ENCODE results near the gene ADARB1. TPM values are rescaled to one million over a fixed set of nuclear protein-coding genes. Genes with fewer than 3 reads are reported as not detected.
"Not testable (repeated sequence)": the region's sequence is repeated elsewhere in the genome, so short reads cannot be mapped to it uniquely, and the experiment has no call there.

ADARB1 gene
- total RNA-seq, 2 experiments from 2014 or later, result 6.6 to 20.5 TPM

DNA sequence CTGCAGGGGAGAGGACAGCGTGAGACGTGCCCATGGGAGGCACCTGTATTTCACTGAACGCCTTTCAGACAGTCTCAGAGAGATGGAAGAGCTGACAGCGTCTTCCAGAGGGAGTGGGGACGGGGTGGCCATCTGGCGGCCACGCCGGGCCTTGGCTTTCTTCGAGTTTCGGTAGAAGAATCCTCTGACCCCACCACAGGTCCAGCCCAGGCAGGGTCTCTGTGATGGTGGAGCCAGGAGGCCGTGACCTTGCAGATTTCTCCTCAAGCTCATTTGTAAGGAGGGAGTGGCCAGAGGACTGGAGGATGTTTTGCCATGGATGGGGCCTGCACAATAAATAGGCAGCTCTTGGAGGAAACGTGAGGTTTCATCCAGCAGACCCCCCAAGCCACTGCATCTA is 47.6 kb upstream of the ADARB1 start:
- ChIA-PET POLR2A (no interaction called here), CTCF (ENCODE audit: unreplicated experiment) (no interaction called here)
- TF ChIP-seq, protein P1, sequence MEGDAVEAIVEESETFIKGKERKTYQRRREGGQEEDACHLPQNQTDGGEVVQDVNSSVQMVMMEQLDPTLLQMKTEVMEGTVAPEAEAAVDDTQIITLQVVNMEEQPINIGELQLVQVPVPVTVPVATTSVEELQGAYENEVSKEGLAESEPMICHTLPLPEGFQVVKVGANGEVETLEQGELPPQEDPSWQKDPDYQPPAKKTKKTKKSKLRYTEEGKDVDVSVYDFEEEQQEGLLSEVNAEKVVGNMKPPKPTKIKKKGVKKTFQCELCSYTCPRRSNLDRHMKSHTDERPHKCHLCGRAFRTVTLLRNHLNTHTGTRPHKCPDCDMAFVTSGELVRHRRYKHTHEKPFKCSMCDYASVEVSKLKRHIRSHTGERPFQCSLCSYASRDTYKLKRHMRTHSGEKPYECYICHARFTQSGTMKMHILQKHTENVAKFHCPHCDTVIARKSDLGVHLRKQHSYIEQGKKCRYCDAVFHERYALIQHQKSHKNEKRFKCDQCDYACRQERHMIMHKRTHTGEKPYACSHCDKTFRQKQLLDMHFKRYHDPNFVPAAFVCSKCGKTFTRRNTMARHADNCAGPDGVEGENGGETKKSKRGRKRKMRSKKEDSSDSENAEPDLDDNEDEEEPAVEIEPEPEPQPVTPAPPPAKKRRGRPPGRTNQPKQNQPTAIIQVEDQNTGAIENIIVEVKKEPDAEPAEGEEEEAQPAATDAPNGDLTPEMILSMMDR (conservative IDR thresholded peaks at IDR 0.05; ENCODE audit: low read length), result no peak
- no peak for TF ChIP-seq EZH2phosphoT487 (IDR thresholded peaks at IDR 0.05; ENCODE audit: borderline replicate concordance, low read depth, low read length)
- Histone ChIP-seq H3K9me3 (ENCODE audit: low read length) (no peaks in the 10 kb centered on the region), H3K79me2 (ENCODE audit: insufficient read depth, low read depth, low read length) (no peaks in the 10 kb centered on the region), H2AFZ (ENCODE audit: low read length) (no peak overlapping the region), H4K20me1 (ENCODE audit: insufficient read depth, low read length) (no peaks in the 10 kb centered on the region), H3K9me2 (ENCODE audit: insufficient read depth, low read length) (no peaks in the 10 kb centered on the region), H3K27ac (ENCODE audit: low read depth, low read length, poor library complexity, severe bottlenecking) (no peak overlapping the region), H3K4me3 (ENCODE audit: low read depth, low read length, poor library complexity, severe bottlenecking) (no peak overlapping the region), H3K4me1 (ENCODE audit: insufficient read depth, low read length, poor library complexity, severe bottlenecking) (no peaks in the 10 kb centered on the region), H3K4me2 (ENCODE audit: low read length) (no peak overlapping the region), H3K36me3 (ENCODE audit: insufficient read depth, low read length) (no peaks in the 10 kb centered on the region)
- intact Hi-C loops (cut with micrococcal nuclease; ENCODE audit: unreplicated experiment), result no loop called here
- BruUV-seq (replicated peaks), result no TSS peak
- DNase-seq (ENCODE audit: low spot score), result no peak

DNA sequence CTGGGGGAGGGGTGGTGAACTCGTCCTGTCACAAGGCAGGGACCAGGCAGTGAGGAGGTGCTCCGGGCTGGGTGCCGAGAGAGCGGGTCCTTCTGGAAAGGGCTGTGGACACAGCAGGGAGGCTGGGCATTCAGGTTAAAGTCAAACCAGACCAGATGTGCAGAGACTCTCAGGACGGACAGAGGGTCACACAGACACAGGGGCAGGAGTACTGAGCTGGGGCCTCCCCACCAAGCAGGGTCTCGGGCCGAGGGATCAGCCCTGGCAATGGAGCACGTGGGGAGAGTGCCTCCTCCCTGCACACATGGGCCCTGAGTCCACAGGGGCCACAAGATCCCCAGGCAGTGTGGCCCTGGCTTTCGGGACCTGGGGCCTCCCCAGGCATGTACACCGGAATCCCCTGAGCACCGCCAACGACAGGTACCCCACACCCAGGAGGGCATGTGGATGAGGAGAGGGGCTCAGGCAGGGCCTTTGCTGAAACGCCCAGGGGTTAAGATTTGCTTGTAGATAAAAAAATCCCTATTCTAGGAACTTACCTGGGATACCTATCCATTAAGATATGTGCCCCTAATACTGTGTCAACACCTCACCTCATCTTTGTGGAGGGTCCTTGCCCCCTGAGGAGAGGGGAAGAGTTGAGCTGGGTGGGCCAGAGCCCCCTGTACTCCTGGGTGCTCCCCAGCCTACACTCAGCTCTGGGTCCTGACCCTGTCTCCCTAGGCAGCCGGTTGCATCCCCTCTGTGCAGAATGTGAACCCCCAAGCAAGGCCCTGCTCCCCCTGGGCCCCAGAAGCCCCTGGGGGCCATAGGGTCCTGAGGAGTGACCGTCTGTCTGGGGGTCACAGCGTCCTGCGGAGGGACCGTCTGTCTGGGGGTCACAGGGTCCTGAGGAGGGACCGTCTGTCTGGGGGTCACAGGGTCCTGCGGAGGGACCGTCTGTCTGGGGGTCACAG is 46.9 kb upstream of the ADARB1 start:
- Histone ChIP-seq H3K9me2 (ENCODE audit: insufficient read depth, low read length) (no peaks in the 10 kb centered on the region), H4K20me1 (ENCODE audit: insufficient read depth, low read length) (no peaks in the 10 kb centered on the region), H3K9me3 (ENCODE audit: low read length) (no peaks in the 10 kb centered on the region), H3K4me2 (ENCODE audit: low read length) (no peak overlapping the region), H3K4me1 (ENCODE audit: insufficient read depth, low read length, poor library complexity, severe bottlenecking) (no peaks in the 10 kb centered on the region), H2AFZ (ENCODE audit: low read length) (no peak overlapping the region), H3K27ac (ENCODE audit: low read depth, low read length, poor library complexity, severe bottlenecking) (no peak overlapping the region), H3K79me2 (ENCODE audit: insufficient read depth, low read depth, low read length) (no peaks in the 10 kb centered on the region), H3K4me3 (ENCODE audit: low read depth, low read length, poor library complexity, severe bottlenecking) (no peak overlapping the region), H3K36me3 (ENCODE audit: insufficient read depth, low read length) (no peaks in the 10 kb centered on the region)
- BruUV-seq (replicated peaks), result no TSS peak
- no peak for DNase-seq (ENCODE audit: low spot score)
- intact Hi-C loops (cut with micrococcal nuclease; ENCODE audit: unreplicated experiment), result no loop called here
- ChIA-PET CTCF (ENCODE audit: unreplicated experiment) (no interaction called here), POLR2A (interaction anchor here (0.6 kb wide), 1 partner anchor 143 kb away, joined by 3 read pairs; no protein-coding TSS in a partner anchor)
- no peak for TF ChIP-seq EZH2phosphoT487 (IDR thresholded peaks at IDR 0.05; ENCODE audit: borderline replicate concordance, low read depth, low read length)
- TF ChIP-seq, protein P1 (conservative IDR thresholded peaks at IDR 0.05; ENCODE audit: low read length), result no peak

DNA sequence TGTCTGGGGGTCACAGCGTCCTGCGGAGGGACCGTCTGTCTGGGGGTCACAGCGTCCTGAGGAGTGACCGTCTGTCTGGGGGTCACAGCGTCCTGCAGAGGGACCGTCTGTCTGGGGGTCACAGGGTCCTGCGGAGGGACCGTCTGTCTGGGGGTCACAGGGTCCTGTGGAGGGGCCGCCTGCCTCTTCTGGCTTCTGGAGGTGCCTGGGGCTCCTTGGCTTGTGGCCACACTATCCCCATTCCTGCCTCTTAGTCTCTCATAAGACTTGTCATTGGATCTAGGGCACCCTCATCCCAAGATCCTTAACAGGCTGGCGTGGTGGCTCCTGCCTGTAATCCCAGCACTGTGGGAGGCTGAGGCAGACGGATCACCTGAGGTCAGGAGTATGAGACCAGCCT is 45.7 kb upstream of the ADARB1 start:
- H3K79me2 ChIP-seq (ENCODE audit: insufficient read depth, low read depth, low read length); H3K9me2 ChIP-seq (ENCODE audit: insufficient read depth, low read length); H3K36me3 ChIP-seq (ENCODE audit: insufficient read depth, low read length); POLR2A ChIA-PET; BruUV-seq (replicated peaks); H4K20me1 ChIP-seq (ENCODE audit: insufficient read depth, low read length); H3K4me3 ChIP-seq (ENCODE audit: low read depth, low read length, poor library complexity, severe bottlenecking); H3K4me1 ChIP-seq (ENCODE audit: insufficient read depth, low read length, poor library complexity, severe bottlenecking); DNase-seq (ENCODE audit: low spot score); H3K4me2 ChIP-seq (ENCODE audit: low read length); H3K27ac ChIP-seq (ENCODE audit: low read depth, low read length, poor library complexity, severe bottlenecking); H3K9me3 ChIP-seq (ENCODE audit: low read length); CTCF ChIA-PET (ENCODE audit: unreplicated experiment); H2AFZ ChIP-seq (ENCODE audit: low read length); intact Hi-C loops (cut with micrococcal nuclease; ENCODE audit: unreplicated experiment): not testable (repeated sequence)

Measured in OCI-LY7 (cell line).